K562 (cell line): ENCODE measurements around the gene RPS6KA2.

Experiments
- CEBPB ChIP-seq: fragments of 450-650 bp; IDR thresholded peaks from 2 replicates; pipeline ENCODE4 v1.6.1; 2016; ENCODE audit warnings: missing genetic modification characterization, missing compliant biosample characterization
- CHCHD3 ChIP-seq: fragments of 250-450 bp; sonication (Bioruptor Pico); IDR thresholded peaks from 2 replicates; pipeline ENCODE4 v2.1.2; 2022; ENCODE audit warnings: mild to moderate bottlenecking
- CTCF ChIP-seq, 3 experiments: IDR thresholded peaks in 2 of 3; conservative IDR thresholded peaks in 1 of 3; 2 replicates each; pipeline ENCODE4 v1.5.1; 2011 to 2012; ENCODE audit warnings: low read length in 3 of 3, mild to moderate bottlenecking in 3 of 3, control low read depth in 2 of 3, improper control_type of control experiment in 1 of 3, inconsistent platforms in 1 of 3, low read depth in 1 of 3, mixed read lengths in 1 of 3, moderate library complexity in 1 of 3; ENCODE audit not compliant: insufficient read depth in 2 of 3
- POLR2A ChIP-seq: fragments of 450-650 bp; conservative IDR thresholded peaks from 2 replicates; pipeline ENCODE4 v1.6.1; 2016
- SMARCE1 ChIP-seq: fragments of 450-650 bp; IDR thresholded peaks from 2 replicates; pipeline ENCODE4 v1.7.1; 2016; ENCODE audit warnings: mild to moderate bottlenecking
- TF ChIP-seq, protein P1 (sequence below), 2 experiments: fragments of 450-650 bp in 1 of 2; sonication (generic) in 1 of 2; formaldehyde crosslinking; conservative IDR thresholded peaks; 2 replicates each; pipeline versions ENCODE4 v1.4.0 to v1.8.1; 2020 to 2022; ENCODE audit warnings: mild to moderate bottlenecking in 1 of 2, missing genetic modification reagents in 1 of 2

- TF ChIP-seq, protein P1, sequence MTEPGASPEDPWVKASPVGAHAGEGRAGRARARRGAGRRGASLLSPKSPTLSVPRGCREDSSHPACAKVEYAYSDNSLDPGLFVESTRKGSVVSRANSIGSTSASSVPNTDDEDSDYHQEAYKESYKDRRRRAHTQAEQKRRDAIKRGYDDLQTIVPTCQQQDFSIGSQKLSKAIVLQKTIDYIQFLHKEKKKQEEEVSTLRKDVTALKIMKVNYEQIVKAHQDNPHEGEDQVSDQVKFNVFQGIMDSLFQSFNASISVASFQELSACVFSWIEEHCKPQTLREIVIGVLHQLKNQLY (CRISPR knock-in tag; conservative IDR thresholded peaks at IDR 0.05) = no peak
- TF ChIP-seq SMARCE1 (no peak), CTCF (IDR thresholded peaks at IDR 0.05 in 2 of 3, conservative IDR thresholded peaks at IDR 0.05 in 1 of 3; ENCODE audit: insufficient read depth in 2 of 3, low read depth in 1 of 3, low read length in 3 of 3) (no peak), POLR2A (no peak), CHCHD3 (CRISPR knock-in tag) (no peak), CEBPB (no peak)
Observed at GRCh38 chr6:166436195-166437139, 190.6 kb downstream of the RPS6KA2 start.
